ENCODE measurements around the gene NCKAP5.

NCKAP5 gene

GRCh38 chr2:132668987-132669907, 899.0 kb downstream of the NCKAP5 start:
- DNase-seq (ENCODE audit: low read depth in 2 of 2), result no peak

DNA sequence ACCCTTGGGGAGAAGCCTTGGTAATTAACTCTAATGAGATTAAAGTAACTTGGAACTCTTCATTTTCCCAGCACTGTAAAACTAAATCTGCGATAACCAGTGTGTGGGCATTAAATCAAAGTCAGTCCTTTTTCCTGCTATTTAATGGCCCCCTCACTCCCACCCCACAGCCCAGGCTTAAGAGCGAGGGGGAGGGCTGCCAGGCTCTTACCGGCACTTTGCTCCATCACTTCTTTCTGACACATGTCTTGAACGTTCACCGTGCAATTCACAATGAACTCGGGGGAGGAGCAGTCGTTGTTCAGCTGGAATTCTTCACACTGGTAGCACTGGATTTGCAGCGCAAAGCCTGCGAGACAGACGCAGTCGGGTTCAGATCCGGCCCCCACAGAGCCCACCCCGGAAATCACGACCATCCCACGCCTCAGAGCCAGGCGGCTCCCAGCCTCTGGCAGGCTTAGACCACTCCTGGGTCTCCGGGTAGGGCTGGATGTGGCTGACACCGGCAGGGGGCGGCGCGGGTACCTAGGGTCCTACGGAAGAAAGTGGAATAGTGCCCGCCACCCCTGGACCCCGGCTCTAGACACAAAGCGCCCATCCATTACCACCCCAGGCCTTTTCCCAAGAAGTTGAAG, 900.0 kb downstream of the NCKAP5 start:
- no peak for DNase-seq (ENCODE audit: low read depth in 2 of 2)

DNA sequence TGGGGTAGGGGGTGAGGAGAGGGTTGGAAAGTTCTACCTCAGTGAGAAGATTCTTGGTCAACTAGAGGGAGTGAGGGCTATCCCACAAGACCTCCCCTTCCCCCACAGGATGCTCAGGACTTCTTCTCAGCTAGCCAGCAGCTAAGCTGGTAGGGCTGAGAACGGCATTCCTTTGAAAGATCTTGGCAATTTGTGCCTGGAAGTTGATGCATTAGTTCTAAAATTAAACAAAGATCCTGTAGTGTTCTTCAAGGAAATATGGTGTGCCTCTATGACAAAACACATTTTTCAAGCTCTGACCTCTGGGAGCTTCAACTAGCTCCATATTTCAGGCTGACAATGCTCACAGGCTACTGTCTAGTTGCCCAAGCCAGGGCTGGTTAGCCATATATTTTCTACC, 900.6 kb downstream of the NCKAP5 start:
- no peak for DNase-seq (ENCODE audit: low read depth in 2 of 2)

GRCh38 chr2:132665401-132666140, 902.7 kb downstream of the NCKAP5 start:
- no peak for DNase-seq (ENCODE audit: low read depth in 2 of 2)

DNA sequence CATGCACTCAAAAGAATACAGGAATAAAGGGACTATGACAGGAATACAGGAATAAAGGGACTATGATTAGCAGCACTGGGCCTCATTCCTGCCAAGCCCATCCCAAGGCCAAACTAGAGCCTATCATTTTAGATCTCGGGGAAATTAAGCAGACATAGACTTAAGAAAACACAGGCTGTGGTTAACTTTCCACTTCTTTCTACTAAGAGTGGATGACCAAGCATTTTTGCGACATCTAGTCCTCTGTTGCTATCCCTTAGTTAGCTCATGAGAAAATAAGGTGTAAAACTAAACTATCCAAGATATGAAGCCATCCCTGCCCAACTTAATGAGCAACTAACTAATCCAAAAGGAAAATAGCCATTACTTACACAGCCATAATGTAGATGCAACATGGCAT, 904.2 kb downstream of the NCKAP5 start:
- DNase-seq (ENCODE audit: low read depth in 2 of 2), result no peak

DNA sequence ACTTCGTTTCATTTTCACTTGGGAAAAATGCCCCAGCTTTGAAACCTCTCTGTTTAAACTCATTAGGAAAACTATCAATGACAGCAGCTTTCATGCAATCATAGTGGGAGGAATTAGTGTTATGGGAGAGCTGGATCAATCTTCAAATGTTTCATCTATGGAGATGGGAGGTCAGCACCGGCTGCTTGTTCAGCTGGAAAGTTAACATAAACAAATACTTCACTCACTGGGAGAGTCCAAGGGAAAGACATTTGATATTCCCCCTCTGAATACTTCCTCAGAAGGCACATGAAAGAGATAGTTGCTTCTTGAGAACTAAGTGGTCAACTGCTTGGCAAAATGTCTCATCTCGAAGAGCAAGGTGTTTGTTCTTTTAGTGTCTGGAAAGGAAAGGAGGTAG, 905.5 kb downstream of the NCKAP5 start:
- DNase-seq (ENCODE audit: low read depth in 2 of 2), result no peak

DNA sequence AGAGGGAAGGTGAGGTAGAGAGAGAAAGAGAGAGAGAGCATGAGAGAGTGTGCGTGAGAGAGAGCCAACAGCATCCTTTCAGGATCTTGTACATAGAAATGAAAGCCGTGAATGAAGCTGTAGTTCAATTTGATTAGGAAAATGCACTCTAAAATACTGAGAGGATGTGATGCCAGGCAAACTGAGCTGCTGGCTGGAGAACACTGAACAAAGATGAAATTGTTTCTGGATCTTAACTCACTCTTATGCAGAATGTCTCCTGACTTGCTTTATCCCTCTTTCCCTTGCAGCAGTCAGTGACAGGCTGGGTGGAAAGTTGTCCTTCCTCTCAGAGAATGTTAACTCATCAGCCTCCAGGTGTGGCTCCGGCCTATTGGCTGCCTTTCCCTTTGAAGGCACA, 908.9 kb downstream of the NCKAP5 start:
- DNase-seq (ENCODE audit: low read depth in 2 of 2), result no peak

DNA sequence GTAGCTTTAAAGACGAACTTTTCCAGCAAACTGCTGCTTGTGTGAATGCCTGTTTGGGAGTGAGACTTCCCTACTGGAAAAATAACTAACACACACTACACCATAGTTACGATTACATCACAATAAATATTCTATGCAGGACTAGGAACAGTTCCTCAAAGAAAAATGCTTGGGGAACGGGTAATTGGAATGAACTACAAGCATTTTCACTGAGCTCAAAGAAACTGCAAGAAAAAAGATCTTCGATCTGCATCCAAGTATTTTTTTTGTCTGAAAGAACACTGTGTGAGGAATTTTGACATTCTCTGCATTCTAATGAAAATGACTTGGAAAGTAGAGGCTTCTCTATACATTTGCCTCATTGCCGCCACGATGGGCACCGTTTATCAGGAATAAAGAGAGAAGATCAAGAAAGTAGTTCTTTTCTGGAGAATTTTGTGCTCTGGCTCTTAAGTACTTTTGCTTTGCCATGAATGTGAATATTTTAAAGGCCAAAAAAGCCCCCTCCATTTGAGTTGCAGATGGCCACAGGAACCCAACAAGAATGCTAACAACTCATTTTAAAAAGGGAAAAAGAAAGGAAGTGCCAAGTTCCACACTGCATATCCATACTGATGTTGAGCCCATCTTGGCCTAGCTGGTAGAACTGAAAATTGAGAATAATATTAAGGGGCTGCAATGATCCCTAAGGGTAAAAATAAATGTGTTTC, 911.8 kb downstream of the NCKAP5 start:
- DNase-seq (ENCODE audit: low read depth in 2 of 2), result no peak

- DNase-seq (ENCODE audit: low read depth in 2 of 2), result no peak
These were observed 913.3 kb downstream of the NCKAP5 start for GRCh38 chr2:132654968-132655367.

GRCh38 chr2:132654335-132654734, 913.9 kb downstream of the NCKAP5 start:
- DNase-seq (ENCODE audit: low read depth in 2 of 2), result no peak

DNA sequence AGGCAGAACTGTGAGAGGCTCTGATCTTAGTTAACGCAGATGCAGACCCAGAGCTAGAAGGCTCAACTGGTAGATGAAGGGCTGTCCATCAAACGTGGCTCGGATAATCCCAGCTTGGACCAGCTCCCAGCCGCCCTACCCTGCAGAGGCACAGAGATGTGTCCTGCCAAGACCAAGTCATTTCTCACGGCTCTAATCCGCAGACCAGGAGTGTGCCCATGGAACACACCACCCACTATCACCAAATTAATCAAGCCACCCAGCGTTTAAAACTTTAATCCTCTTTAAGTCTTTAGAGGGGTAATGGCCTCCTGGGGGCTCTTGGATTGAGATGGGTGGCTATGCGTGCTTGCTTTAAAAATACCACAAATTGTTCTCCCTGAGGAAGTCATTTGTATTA, 915.8 kb downstream of the NCKAP5 start:
- no peak for DNase-seq (ENCODE audit: low read depth in 2 of 2)

DNA sequence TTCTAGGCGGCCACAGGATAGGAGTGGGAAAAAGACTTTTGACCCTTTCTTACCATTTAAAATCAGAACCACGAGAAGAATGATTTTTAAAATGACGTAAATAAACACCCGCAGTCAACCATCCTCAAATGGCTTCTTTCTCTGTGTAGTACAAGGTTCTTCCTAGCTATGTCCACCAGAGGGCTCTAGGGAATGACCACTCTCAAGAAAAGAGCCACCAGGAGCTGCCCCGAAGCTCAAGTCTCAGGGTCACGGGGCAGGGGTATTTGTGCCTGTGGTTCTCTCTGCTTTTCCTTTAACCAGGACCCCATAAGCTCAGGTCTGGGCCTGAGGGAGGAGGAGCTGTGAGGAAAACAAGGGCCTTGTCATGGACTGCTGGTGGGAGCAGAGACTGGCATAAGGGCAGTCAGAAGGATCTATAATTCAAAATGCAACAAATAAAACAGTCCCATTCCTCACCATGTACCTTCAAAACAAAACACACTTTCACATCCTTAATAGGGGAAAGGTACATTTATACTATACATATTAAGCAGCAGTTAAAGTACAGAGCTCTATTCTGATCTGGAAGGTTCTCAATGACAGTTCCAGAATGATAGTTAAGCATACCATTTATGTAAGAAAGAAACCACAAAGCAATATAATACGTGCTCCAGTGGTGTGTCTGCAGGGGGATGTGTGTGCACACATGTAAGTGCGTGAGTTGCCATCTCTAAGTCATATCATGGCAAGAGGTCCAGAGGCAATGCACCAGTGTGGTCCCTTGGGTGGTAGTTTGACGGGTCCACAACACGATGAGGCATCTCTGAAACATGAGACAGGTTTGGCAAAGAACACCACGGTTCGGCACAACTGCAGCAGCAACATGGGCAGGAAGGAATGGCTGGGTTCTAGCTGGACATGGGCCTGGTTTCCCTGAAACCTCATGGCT, 916.9 kb downstream of the NCKAP5 start:
- no peak for DNase-seq (ENCODE audit: low read depth in 2 of 2)

DNA sequence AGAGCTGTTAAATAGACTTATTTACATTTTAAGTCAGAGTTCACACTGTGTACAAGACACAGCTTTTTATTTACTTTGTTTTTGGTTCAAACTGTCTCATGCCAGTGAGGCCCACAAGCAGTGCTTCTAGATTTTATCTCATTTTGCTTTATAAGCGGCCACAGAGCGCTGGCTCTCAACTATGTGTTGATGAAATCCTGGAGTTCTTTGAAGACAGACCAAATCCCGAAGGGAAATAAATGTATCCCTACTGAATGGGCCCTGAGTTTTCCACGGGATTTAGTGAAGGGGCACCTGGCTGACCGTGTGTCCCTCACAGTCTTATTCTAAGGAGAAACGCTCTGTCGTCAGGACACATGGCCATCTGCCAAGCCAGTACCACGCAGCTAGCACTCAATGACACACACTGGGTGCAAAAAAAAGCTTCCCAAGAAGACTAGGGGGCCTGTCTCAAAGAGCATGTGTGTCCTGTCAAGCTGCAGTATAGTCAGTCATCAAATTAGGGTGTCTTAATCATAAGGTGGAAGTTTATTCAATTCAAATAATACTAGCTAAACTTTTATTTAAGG, 921.6 kb downstream of the NCKAP5 start:
- no peak for DNase-seq (ENCODE audit: low read depth in 2 of 2)

DNA sequence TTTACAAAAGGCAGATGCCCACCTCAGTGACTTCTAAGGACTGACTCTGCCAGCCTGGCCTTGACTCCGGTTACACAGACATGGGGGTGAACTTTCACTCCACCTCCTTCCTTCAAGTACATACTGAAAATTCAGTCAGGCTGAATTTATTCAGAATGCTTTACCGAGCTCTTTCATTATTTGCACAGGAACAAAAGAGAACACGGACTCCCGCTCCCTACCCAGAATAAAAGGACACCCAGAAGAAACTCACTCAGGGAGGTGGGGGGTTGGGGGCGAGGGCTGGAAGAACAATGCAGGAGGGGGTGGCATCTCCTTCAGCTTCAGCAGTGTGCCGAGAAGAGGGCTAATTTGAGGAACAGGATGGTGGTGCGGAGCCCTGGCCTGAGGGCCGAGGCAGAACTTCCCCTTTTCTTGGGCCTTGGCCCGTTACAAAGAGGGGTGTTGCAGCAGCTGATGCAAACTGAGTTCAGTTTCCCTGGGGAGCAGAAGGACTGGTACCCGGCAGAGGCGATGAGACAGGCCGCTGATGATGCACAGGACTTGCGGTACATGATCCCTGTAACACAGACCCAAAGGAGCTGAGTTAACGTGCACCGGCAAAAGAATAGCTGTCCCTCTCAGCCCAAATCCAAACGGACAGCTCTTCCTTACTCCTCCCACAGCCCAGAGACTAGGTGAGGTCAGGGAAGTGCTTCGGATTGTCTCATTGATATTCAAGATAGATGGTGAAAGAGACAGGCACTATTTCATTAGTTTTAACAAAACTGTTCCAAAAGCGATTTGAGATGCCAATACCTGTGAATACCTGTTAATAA, 922.3 kb downstream of the NCKAP5 start:
- DNase-seq (ENCODE audit: low read depth in 2 of 2), result no peak

DNA sequence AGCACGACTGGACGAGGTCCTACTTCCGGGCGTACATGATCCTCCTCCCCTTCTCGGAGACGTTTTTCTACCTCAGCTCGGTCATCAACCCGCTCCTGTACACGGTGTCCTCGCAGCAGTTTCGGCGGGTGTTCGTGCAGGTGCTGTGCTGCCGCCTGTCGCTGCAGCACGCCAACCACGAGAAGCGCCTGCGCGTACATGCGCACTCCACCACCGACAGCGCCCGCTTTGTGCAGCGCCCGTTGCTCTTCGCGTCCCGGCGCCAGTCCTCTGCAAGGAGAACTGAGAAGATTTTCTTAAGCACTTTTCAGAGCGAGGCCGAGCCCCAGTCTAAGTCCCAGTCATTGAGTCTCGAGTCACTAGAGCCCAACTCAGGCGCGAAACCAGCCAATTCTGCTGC, 923.1 kb downstream of the NCKAP5 start:
- no peak for DNase-seq (ENCODE audit: low read depth in 2 of 2)

DNA sequence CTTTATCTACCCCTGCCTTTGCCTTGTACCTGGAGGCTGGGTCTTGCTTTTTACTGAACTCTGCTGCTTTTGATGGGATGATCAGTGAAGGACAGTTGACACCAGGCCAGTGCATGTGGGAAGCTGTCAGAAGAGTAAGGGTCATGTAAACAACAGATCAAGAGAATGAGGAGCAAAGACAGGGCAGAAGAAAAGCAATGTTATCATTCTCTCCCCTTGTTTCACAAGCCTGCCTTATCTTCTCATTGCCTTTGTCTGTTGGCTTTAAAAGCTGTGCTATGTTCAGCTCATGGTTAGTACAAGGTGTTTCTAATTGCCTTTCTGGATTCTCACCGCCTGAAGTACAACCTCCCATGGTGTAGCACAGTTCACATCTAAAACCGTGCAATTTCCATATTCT, 925.8 kb downstream of the NCKAP5 start:
- DNase-seq (ENCODE audit: low read depth in 2 of 2), result no peak

GRCh38 chr2:132641819-132642218, 926.4 kb downstream of the NCKAP5 start:
- DNase-seq (ENCODE audit: low read depth in 2 of 2), result no peak

GRCh38 chr2:132640116-132640515, 928.1 kb downstream of the NCKAP5 start:
- no peak for DNase-seq (ENCODE audit: low read depth in 2 of 2)

DNA sequence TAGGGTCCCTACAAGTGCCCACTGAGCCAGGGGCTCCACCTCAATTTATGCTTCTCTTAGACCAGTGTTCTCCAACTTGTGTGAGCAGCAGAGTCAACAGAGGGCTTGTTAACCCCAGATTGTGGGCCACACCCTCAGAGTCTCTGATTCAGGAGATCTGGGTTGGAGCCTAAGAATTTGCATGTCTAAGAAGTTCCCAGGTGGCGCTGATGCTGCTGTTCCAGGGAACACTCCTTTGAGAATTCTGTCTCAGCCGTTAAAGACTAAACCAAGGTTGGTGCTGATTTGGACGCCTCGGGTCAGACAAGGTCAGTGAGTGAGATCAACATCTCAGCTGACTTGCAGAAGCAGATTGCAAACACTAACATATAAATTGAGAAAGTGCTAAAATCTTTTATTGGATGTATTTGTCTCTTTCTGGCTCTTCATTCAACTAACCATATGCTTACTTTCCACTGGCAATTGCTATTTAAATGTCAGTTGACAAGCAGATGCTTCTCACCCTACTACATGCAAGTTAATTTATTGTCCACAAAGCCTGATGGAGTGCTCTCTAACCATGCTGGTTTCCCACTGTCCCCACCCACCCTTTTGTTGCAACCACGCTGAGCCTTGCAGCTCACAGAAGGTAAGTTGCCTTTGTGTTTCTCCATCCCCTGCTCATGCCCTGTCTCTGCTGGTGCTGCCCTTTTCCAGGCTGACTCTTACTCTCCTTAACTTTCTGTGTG, 929.8 kb downstream of the NCKAP5 start:
- DNase-seq (ENCODE audit: low read depth in 2 of 2), result no peak

Measured in fibroblast of skin of left biceps (primary cell).